H1 (cell line): Measurements from ENCODE around the gene BSG. TPM values are rescaled to one million over a fixed set of nuclear protein-coding genes. Genes with fewer than 3 reads are reported as not detected.

Experiments used
- CTCF ChIA-PET: fragments of 300-600 bp; sonication (Branson Sonifier 250); formaldehyde crosslinking; loops from one replicate; lab custom pipeline; 2021; ENCODE audit not compliant: partially characterized antibody; lab: Charles Lee
- POLR2A ChIA-PET: fragments of 300-600 bp; sonication (Branson Sonifier 250); formaldehyde crosslinking; loops from one replicate; lab custom pipeline; 2021; ENCODE audit warnings: inconsistent platforms; ENCODE audit not compliant: partially characterized antibody; lab: Charles Lee
- DNase-seq, 2 experiments: peaks; one replicate each; pipeline versions ENCODE4 v3.0.0 to v3.0.0-alpha.2; 2010 to 2022; ENCODE audit warnings: low spot score in 2 of 2, low read depth in 1 of 2, mixed read lengths in 1 of 2
- FAIRE-seq: peaks from 2 replicates; lab custom pipeline; 2011; peaks lifted over from hg19 to GRCh38; lab: Jason Lieb, UNC
- H2AFZ ChIP-seq: 2 replicates; pipeline ENCODE4 v1.8.1; 2012; ENCODE audit warnings: low read length, inconsistent platforms
- H2AK5ac ChIP-seq: 2 replicates; pipeline ENCODE4 v1.6.1; 2013; ENCODE audit warnings: low read depth, low read length
- H2BK120ac ChIP-seq: replicated peaks from 2 replicates; pipeline ENCODE3; 2013; ENCODE audit warnings: low read depth, low read length, inconsistent platforms
- H2BK12ac ChIP-seq: 2 replicates; pipeline ENCODE4 v1.6.1; 2013; ENCODE audit warnings: low read depth, low read length
- H2BK15ac ChIP-seq: 2 replicates; pipeline ENCODE4 v1.6.1; 2013; ENCODE audit warnings: low read length
- H2BK20ac ChIP-seq: 2 replicates; pipeline ENCODE4 v1.6.1; 2013; ENCODE audit warnings: low read length
- H2BK5ac ChIP-seq: 2 replicates; pipeline ENCODE4 v1.6.1; 2013; ENCODE audit warnings: low read depth, low read length
- H3K14ac ChIP-seq: 2 replicates; pipeline ENCODE4 v1.6.1; 2013; ENCODE audit warnings: inconsistent platforms; ENCODE audit not compliant: insufficient read length
- H3K18ac ChIP-seq: 2 replicates; pipeline ENCODE4 v1.6.1; 2013; ENCODE audit warnings: low read length; ENCODE audit errors: extremely low read depth
- H3K23ac ChIP-seq: 2 replicates; pipeline ENCODE4 v1.6.1; 2013; ENCODE audit warnings: inconsistent platforms; ENCODE audit not compliant: insufficient read length
- H3K23me2 ChIP-seq: 2 replicates; pipeline ENCODE4 v1.6.1; 2013; ENCODE audit warnings: low read depth, low read length
- H3K27ac ChIP-seq: 2 replicates; pipeline ENCODE4 v1.6.1; 2011; ENCODE audit warnings: low read depth, low read length, inconsistent platforms
- H3K27me3 ChIP-seq, 4 experiments: replicated peaks in 1 of 4; 1 replicate in 1 of 4; 2 replicates in 3 of 4; pipeline versions ENCODE4 v1.6.1 to v1.8.1; 2011 to 2013; ENCODE audit warnings: low read length in 3 of 4, mild to moderate bottlenecking in 3 of 4, inconsistent platforms in 2 of 4, mixed read lengths in 2 of 4, moderate library complexity in 1 of 4; ENCODE audit not compliant: control insufficient read depth in 3 of 4, insufficient read depth in 3 of 4; ENCODE audit errors: extremely low read depth in 1 of 4
- H3K36me3 ChIP-seq, 4 experiments: 2 replicates each; pipeline versions ENCODE4 v1.6.1 to v1.8.1; 2011 to 2013; ENCODE audit warnings: mild to moderate bottlenecking in 4 of 4, low read length in 3 of 4, moderate library complexity in 2 of 4, control low read depth in 1 of 4, inconsistent platforms in 1 of 4; ENCODE audit not compliant: insufficient read depth in 4 of 4, control insufficient read depth in 2 of 4
- H3K4ac ChIP-seq: replicated peaks from 2 replicates; pipeline ENCODE3; 2013; ENCODE audit warnings: low read length, low read depth, mixed read lengths, inconsistent platforms; ENCODE audit not compliant: insufficient read length
- H3K4me1 ChIP-seq, 4 experiments: replicated peaks in 1 of 4; 1 replicate in 1 of 4; 2 replicates in 3 of 4; pipeline versions ENCODE4 v1.6.1 to v1.8.1; 2011 to 2013; ENCODE audit warnings: low read length in 3 of 4, inconsistent platforms in 2 of 4, mixed read lengths in 1 of 4; ENCODE audit not compliant: insufficient read depth in 4 of 4, control insufficient read depth in 3 of 4
- H3K4me2 ChIP-seq, 2 experiments: 2 replicates each; pipeline versions ENCODE4 v1.6.1 to v1.8.1; 2011 to 2013; ENCODE audit warnings: low read depth in 2 of 2, low read length in 2 of 2, control low read depth in 1 of 2, inconsistent platforms in 1 of 2, mild to moderate bottlenecking in 1 of 2; ENCODE audit not compliant: insufficient read depth in 1 of 2
- H3K4me3 ChIP-seq, 4 experiments: fragments of 200-600, 300-600 bp in 1 of 4; sonication (generic), shearing (Covaris generic), sonication (Bioruptor Twin) in 1 of 4; 2 replicates each; pipeline versions ENCODE4 v1.5.1 to v1.8.1; 2011 to 2016; ENCODE audit warnings: low read length in 4 of 4, low read depth in 3 of 4, control low read depth in 2 of 4, inconsistent platforms in 2 of 4, mild to moderate bottlenecking in 2 of 4, mixed read lengths in 1 of 4, moderate library complexity in 1 of 4; ENCODE audit not compliant: insufficient read depth in 2 of 4; ENCODE audit errors: extremely low read depth in 1 of 4
- H3K56ac ChIP-seq: replicated peaks from 2 replicates; pipeline ENCODE3; 2013; ENCODE audit warnings: low read depth, mild to moderate bottlenecking, mixed read lengths, low read length, inconsistent platforms; ENCODE audit not compliant: insufficient read length
- H3K79me1 ChIP-seq: 2 replicates; pipeline ENCODE4 v1.6.1; 2013; ENCODE audit warnings: low read depth, low read length, control low read depth
- H3K79me2 ChIP-seq, 2 experiments: 2 replicates each; pipeline versions ENCODE4 v1.6.1 to v1.8.1; 2012 to 2013; ENCODE audit warnings: low read length in 2 of 2, mild to moderate bottlenecking in 2 of 2, inconsistent platforms in 1 of 2; ENCODE audit not compliant: insufficient read depth in 2 of 2, control insufficient read depth in 1 of 2
- H3K9ac ChIP-seq, 4 experiments: replicated peaks in 1 of 4; 1 replicate in 1 of 4; 2 replicates in 3 of 4; pipeline versions ENCODE4 v1.6.1 to v1.8.1; 2011 to 2013; ENCODE audit warnings: low read depth in 3 of 4, low read length in 3 of 4, control low read depth in 2 of 4, mild to moderate bottlenecking in 2 of 4, moderate library complexity in 2 of 4, inconsistent platforms in 1 of 4; ENCODE audit errors: extremely low read depth in 1 of 4
- H3K9me3 ChIP-seq, 2 experiments: 2 replicates each; pipeline versions ENCODE4 v1.6.1 to v1.8.1; 2012 to 2013; ENCODE audit warnings: mild to moderate bottlenecking in 2 of 2, moderate library complexity in 2 of 2, control low read depth in 1 of 2, inconsistent platforms in 1 of 2, low read depth in 1 of 2, low read length in 1 of 2, mixed read lengths in 1 of 2; ENCODE audit not compliant: insufficient read depth in 2 of 2
- H4K20me1 ChIP-seq, 2 experiments: replicated peaks in 1 of 2; 2 replicates each; pipeline versions ENCODE3 to v1.8.1; 2011 to 2013; ENCODE audit warnings: inconsistent platforms in 2 of 2, low read length in 2 of 2, mild to moderate bottlenecking in 1 of 2; ENCODE audit not compliant: insufficient read depth in 2 of 2, control insufficient read depth in 1 of 2
- H4K5ac ChIP-seq: 2 replicates; pipeline ENCODE4 v1.6.1; 2013; ENCODE audit warnings: low read length, low read depth, mixed read lengths, inconsistent platforms; ENCODE audit not compliant: insufficient read length
- H4K8ac ChIP-seq: 2 replicates; pipeline ENCODE4 v1.8.0; 2013; ENCODE audit warnings: mild to moderate bottlenecking, moderate library complexity, low read length, inconsistent platforms; ENCODE audit not compliant: insufficient read depth; ENCODE audit errors: extremely low read depth
- H4K91ac ChIP-seq: replicated peaks from 2 replicates; pipeline ENCODE3; 2013; ENCODE audit warnings: low read length, mixed read lengths, inconsistent platforms; ENCODE audit not compliant: insufficient read length
- ASH2L ChIP-seq: fragments of 200-600, 300-600 bp; sonication (generic); IDR thresholded peaks from one replicate; pipeline ENCODE4 v1.7.1; 2017; ENCODE audit warnings: low read length
- CBX8 ChIP-seq: fragments of 300-800, 300-1000 bp; sonication (generic); IDR thresholded peaks from 2 replicates; pipeline ENCODE4 v1.7.1; 2016; ENCODE audit warnings: low read depth, low read length, borderline replicate concordance
- CHD2 ChIP-seq: IDR thresholded peaks from 2 replicates; pipeline ENCODE4 v1.6.1; 2012; ENCODE audit warnings: low read length, improper control_type of control experiment
- HDAC6 ChIP-seq: IDR thresholded peaks from one replicate; pipeline ENCODE4 v1.7.1; 2012; ENCODE audit warnings: low read depth, mild to moderate bottlenecking, inconsistent platforms, low read length, moderate library complexity
- MAFK ChIP-seq: IDR thresholded peaks from 2 replicates; pipeline ENCODE4 v1.6.1; 2012; ENCODE audit warnings: low read depth, mild to moderate bottlenecking, improper control_type of control experiment, low read length
- SP2 ChIP-seq: IDR thresholded peaks from 2 replicates; pipeline ENCODE4 v1.6.1; 2012; ENCODE audit warnings: mild to moderate bottlenecking, low read length, inconsistent platforms
- SRF ChIP-seq: IDR thresholded peaks from 2 replicates; pipeline ENCODE4 v1.6.1; 2011; ENCODE audit warnings: mild to moderate bottlenecking, low read depth, low read length, moderate library complexity
- WGBS, 2 experiments: shearing (Covaris generic) in 1 of 2; methylation state at CpG; one replicate each; pipeline versions ENCODE4 v1.1.6 to v1.1.7; 2013 to 2015; ENCODE audit warnings: low lambda C conversion rate in 2 of 2, mixed read lengths in 2 of 2, inconsistent platforms in 1 of 2, low coverage in 1 of 2, missing lambda C conversion rate in 1 of 2; ENCODE audit not compliant: insufficient replicate concordance in 2 of 2, insufficient coverage in 1 of 2, insufficient read length in 1 of 2; ENCODE audit errors: extremely low coverage in 1 of 2, missing lambda C conversion rate in 1 of 2; 5-methylcytosine and 5-hydroxymethylcytosine counted together
- polyA plus RNA-seq, 7 experiments: library from polyadenylated mRNA; depleted of rRNA in 3 of 7; stranded (reverse) in 5 of 7; unstranded in 2 of 7; fragments of >200 nt in 5 of 7; fragments of 200-250 nt in 2 of 7; gene quantifications; 1 replicate in 5 of 7; 2 replicates in 1 of 7; 4 replicates in 1 of 7; pipeline versions ENCODE4 v1.2.1 to v1.2.3, GENCODE V29; 2011 to 2013; ENCODE audit warnings: missing spikeins in 2 of 7, mixed read lengths in 2 of 7
- total RNA-seq: library from RNA; stranded (reverse); fragmentation: NEBNext Ultra II Directional; extraction: Animal tissue kit (Norgen Biotek cat#: 25700); gene quantifications from 2 replicates; pipeline ENCODE4 v1.2.1, GENCODE V29; 2021

Gene BSG
- total and polyA plus RNA-seq, 2 of the 8 experiments (the other 6 are each of a cell fraction or from before 2014, with no cell fraction given), result 726 to 1,055 TPM

- H2BK5ac ChIP-seq, result no peak overlapping the region
- H3K14ac ChIP-seq, result no peak overlapping the region
- no peaks in the 10 kb centered on the region for H3K27me3 ChIP-seq
- no peak overlapping the region for H3K56ac ChIP-seq
- H3K4me3 ChIP-seq, result no peak overlapping the region
- 95% methylated on average over 34 of the region's 58 CpGs; no CpG with 5 or more reads in 1 of the 2 experiments for WGBS, 2 experiments
- POLR2A ChIA-PET, result interaction anchor here (1.0 to 2.1 kb wide), 5 partner anchors 8 to 85 kb away, joined by 3 to 6 read pairs (median 3); partner anchors contain the start of gene CDC34
- no peak overlapping the region for H3K18ac ChIP-seq
- no peaks in the 10 kb centered on the region for H3K79me2 ChIP-seq
- H3K9ac ChIP-seq, result no peak overlapping the region
- H2AK5ac ChIP-seq, result no peak overlapping the region
- H3K4me1 ChIP-seq, result no peaks in the 10 kb centered on the region
- H2BK12ac ChIP-seq, result no peak overlapping the region
- no peak overlapping the region for H2BK120ac ChIP-seq
- H2BK15ac ChIP-seq, result no peak overlapping the region
- H3K27ac ChIP-seq, result no peak overlapping the region
- no peak overlapping the region for H2BK20ac ChIP-seq
- no peak overlapping the region for H3K4me2 ChIP-seq
- H3K9me3 ChIP-seq, result no peaks in the 10 kb centered on the region
- DNase-seq (no peak), FAIRE-seq (no peak)
- CTCF ChIA-PET, result interaction anchor here (0.9 to 1.0 kb wide), 2 partner anchors 11 to 12 kb away, joined by 3 read pairs; no protein-coding TSS in a partner anchor
- H4K5ac ChIP-seq, result no peak overlapping the region
- H4K8ac ChIP-seq, result no peak overlapping the region
- peaks cover 4 to 53% (median 24%) of the 10 kb centered on the region in 4 experiments; a peak in 5 of 8 replicates for H3K36me3 ChIP-seq
- H4K91ac ChIP-seq, result no peak overlapping the region
- H2AFZ ChIP-seq, result no peak overlapping the region
- H4K20me1 ChIP-seq, result peaks cover 0 to 9% of the 10 kb centered on the region in 2 experiments
- TF ChIP-seq CHD2 (no peak), MAFK (no peak), HDAC6 (no peak), SP2 (no peak), ASH2L (no peak), CBX8 (no peak), SRF (no peak)
- no peak overlapping the region for H3K23ac ChIP-seq
- H3K23me2 ChIP-seq, result no peaks in the 10 kb centered on the region
- no peaks in the 10 kb centered on the region for H3K79me1 ChIP-seq
- no peak overlapping the region for H3K4ac ChIP-seq
Observed at GRCh38 chr19:616747-617526, 44.5 kb downstream of the BSG start.
